Medulla oblongata (tissue), 1 donor: ENCODE data around the gene MTAP.

Experiments used
- DNase-seq: peaks from one replicate; pipeline ENCODE4 v3.0.0-alpha.2; 2015; ENCODE audit errors: extremely low spot score

Gene MTAP

DNA sequence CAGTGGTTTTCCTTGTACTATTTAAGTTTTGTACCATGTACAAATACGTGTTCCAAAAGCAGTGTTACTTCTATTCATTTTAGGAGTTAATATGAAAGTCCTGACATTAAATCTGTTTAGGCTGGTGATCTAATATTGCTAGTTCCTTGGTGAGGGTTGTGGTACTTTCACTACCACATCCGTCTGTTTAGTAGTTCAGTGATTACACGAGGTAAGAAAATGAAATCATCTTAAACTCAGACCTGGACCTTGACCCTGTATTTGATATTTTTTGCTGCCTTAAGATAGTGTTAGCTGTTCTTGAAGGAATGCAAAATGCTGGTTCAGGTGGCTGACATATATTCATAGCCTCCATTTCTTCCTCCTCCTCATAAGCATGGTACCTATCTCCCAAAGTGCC lies 50.3 kb downstream of the MTAP start:
- DNase-seq, result no peak

DNA sequence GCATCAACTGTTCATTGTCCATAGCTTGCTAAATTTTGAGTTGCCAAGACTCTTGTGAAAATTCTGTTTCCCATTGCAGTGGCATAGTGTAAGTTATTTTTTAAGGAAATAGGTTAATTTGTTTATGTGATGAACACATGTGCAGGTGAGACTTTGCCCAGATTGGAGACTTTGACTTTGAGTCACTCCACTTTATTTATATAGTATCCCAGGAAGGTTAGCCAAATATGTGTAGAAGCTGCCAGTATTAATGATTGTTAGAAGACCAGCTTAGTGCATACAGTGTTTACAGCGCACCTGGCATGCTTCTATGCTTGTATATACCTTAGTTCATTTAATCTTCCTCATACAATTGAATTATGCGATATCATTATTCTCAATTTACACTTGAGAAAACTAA lies 51.0 kb downstream of the MTAP start:
- DNase-seq, result no peak

DNA sequence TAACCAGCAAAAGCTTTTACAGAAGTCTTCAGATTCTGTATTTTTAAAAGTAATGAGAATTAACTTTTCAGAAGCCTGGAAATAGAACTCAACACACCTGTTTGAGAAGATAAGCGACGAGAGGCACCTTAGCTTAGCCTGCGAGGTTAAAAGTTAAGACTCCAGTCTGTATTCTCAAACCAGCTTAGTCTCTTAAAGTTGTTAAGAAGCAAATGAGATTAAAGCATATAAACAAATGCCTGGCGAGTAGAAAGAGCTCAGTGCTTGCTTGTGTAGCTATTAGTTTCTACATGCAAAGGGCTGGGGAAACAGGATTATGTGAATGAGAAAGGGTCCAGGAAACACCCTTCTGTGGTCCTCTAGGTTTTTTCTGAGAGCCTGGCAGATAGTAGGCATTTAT lies 51.7 kb downstream of the MTAP start:
- DNase-seq, result no peak

- DNase-seq, result no peak
Observed at GRCh38 chr9:21854594-21854993, 52.2 kb downstream of the MTAP start.

GRCh38 chr9:21856301-21857094 lies 54.1 kb downstream of the MTAP start:
- no peak for DNase-seq

DNA sequence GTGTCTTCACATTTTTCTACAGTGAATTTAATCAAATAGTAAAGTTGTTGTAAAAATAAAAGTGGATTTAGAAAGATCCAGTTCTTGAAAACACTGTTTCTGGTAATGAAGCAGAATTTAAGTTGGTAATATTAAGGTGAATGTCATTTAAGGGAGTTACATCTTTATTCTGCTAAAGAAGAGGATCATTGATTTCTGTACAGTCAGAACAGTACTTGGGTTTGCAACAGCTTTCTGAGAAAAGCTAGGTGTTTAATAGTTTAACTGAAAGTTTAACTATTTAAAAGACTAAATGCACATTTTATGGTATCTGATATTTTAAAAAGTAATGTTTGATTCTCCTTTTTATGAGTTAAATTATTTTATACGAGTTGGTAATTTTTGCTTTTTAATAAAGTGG lies 60.4 kb downstream of the MTAP start:
- DNase-seq, result no peak

GRCh38 chr9:21864505-21864904 lies 62.1 kb downstream of the MTAP start:
- DNase-seq, result no peak

GRCh38 chr9:21866302-21866701 lies 63.9 kb downstream of the MTAP start:
- DNase-seq, result no peak

GRCh38 chr9:21871256-21871975 lies 69.0 kb downstream of the MTAP start:
- no peak for DNase-seq

- no peak for DNase-seq
Observed at GRCh38 chr9:21872696-21873095, 70.3 kb downstream of the MTAP start.

DNA sequence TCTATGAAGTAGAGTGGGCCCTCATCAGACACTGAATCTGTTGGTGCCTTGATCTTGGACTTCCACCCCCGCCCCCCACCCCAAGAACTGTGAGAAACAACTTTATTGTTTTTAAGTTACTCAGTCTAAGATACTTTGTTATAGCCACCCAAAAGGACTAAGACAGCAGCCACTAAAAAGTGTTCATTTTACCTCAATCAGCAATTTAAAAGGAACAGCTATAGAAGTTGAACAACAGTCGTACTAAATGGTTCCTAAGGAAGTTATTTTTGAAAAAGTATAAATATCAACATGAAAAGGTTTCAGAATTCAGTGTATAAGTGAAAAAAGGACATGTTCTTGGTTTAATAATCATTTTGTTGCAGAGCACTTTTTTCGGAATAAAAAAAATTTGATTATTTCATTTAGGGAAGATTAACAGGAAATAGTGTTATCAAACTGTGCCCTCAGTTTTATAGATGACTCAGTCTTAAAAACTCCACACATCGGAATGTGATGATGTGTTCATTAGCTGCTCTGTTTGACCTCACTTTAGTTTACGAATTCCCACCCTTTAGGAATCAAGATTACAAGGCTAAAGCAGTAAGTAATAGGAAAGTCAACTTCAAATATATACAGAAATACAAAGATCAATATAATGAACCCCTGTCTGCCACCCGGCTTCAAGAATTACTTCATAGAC lies 71.2 kb downstream of the MTAP start:
- DNase-seq, result no peak

- no peak for DNase-seq
Observed at GRCh38 chr9:21875893-21876292, 73.5 kb downstream of the MTAP start.

DNA sequence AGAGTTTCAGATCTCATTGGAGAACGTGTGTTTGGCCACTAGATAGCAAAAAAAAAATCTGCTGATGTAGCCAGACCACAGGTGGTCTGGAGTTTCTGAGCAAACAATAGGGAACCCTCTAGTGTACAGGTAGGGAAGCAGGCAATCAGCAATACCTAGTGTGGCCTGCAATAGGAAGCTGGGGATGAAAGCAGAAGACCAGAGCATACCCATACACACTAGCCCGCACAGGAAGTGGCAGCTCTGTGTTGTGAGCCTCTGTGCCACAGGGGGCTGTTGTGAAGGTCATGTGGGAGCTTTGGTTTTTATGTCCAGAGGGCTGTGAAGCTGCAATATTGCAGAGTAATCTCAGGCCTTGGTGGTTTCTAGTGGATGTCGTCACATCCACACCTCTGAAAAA lies 81.2 kb downstream of the MTAP start:
- no peak for DNase-seq

DNA sequence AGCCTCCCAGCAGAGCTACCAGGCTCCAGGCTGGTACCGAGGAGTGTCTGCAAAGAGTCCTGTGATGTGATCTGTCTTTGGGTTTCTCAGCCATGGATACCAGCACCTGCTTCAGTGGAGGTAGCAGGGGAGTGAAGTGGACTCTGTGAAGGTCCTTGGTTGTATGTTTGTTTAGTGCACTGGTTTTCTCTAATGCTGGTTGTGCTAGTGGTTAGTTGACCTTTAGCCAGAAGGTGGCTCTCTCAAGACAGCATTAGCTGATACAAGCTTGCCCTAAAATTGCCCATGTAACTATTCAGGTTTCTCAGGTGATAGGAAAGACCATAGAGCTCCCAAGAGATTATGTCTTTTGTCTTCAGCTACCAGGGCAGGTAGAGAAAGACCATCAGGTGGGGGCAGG lies 87.2 kb downstream of the MTAP start:
- DNase-seq, result no peak

GRCh38 chr9:21890696-21891095 lies 88.3 kb downstream of the MTAP start:
- no peak for DNase-seq

DNA sequence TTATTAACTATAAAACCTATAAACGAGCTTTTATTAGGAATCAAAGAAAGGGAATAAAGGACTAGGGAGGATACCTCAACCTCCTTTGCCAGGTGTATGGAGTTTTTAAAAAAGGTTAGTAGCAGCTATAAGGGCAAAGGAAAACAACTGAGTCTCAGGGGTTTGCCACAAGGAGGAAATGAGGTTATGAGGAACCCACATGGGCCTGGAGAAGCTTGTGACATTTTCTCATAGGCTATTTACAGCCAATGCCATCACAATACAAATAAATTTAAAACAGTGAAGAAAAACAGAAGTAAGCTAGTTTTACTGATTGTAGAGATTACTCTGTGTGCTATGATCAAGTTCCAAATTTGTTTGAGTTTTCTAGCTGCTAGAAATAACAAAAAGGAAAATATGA lies 99.1 kb downstream of the MTAP start:
- no peak for DNase-seq

DNA sequence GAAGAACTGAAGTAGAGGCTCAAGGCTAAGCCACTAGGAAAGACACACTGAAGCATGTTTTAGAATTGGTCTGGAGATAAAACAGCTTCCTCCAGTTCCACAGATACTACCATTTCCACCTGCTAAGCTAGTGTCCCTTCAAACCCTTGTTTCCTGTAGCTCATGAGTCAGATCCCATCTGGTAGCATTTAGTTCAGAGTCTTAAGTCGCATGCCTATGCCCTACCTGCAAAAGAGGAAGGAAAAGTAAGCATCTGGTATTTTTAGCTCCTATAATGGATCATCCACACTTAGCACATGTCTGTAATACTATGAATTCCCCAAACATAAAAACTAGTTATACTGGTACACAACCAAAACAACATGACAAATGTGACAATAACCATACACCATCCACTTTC lies 99.7 kb downstream of the MTAP start:
- no peak for DNase-seq

- DNase-seq, result no peak
Observed at GRCh38 chr9:21903380-21903965, 101.0 kb downstream of the MTAP start.

- DNase-seq, result no peak
Observed at GRCh38 chr9:21904371-21904770, 101.9 kb downstream of the MTAP start.

GRCh38 chr9:21904776-21905175 lies 102.3 kb downstream of the MTAP start:
- no peak for DNase-seq

DNA sequence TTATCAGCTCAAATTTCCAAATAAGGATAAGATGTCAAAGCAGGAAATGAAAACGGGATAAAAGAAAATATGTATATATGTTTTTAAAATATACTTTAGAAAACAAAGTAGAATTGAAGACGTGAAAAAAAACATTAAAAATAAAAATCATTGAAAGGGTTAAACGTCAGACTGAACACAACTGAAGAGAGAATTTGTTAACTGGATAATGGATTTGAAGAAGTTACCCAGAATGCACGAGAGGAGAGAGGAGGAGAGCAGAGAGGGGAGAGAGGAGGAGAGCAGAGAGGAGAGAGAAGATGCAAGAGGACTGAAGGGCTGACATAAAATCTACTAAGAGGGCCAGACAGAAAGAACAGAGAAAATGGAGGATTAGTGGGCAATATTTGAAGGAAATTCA lies 103.8 kb downstream of the MTAP start:
- DNase-seq, result no peak

DNA sequence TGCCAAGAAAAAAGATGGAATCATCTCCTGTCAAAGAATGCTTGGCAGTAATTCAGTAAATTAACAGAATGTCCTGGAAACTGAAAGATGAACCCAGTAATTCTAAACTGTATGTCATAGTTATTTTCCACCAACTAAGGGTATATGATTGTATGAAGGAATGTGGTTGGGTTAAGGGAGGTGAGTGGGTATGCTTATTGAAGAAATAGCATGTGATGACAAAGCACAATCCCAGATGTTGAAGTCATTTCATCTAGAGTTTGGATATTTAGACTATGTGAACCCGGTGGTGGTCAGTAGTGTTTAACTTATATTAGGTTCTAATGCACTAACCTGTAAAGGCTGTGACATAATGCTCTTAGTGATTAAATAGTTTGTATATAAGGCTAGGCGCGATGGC lies 104.4 kb downstream of the MTAP start:
- DNase-seq, result no peak
